EH (cell line): ENCODE data around the gene CSNK1G2.

Source experiments
- DNase-seq: peaks from one replicate; pipeline ENCODE4 v3.0.0-alpha.2; 2015; ENCODE audit warnings: low read depth

Gene CSNK1G2

GRCh38 chr19:1944088-1944915, 3.3 kb downstream of the CSNK1G2 start:
- DNase-seq: no peak

- DNase-seq: no peak
Observed at GRCh38 chr19:1944916-1945561, 4.1 kb downstream of the CSNK1G2 start.

- DNase-seq: peak; percentile 20
Observed at GRCh38 chr19:1945899-1946298, 4.9 kb downstream of the CSNK1G2 start.

GRCh38 chr19:1947651-1948209, 6.8 kb downstream of the CSNK1G2 start:
- no peak for DNase-seq

GRCh38 chr19:1949304-1950101, 8.5 kb downstream of the CSNK1G2 start:
- DNase-seq: no peak

GRCh38 chr19:1950640-1951039, 9.7 kb downstream of the CSNK1G2 start:
- DNase-seq: no peak

GRCh38 chr19:1952635-1953034, 11.7 kb downstream of the CSNK1G2 start:
- no peak for DNase-seq

GRCh38 chr19:1953037-1953436, 12.1 kb downstream of the CSNK1G2 start:
- no peak for DNase-seq

GRCh38 chr19:1953441-1954094, 12.6 kb downstream of the CSNK1G2 start:
- no peak for DNase-seq

- no peak for DNase-seq
Observed at GRCh38 chr19:1954532-1954933, 13.6 kb downstream of the CSNK1G2 start.

GRCh38 chr19:1955171-1956121, 14.5 kb downstream of the CSNK1G2 start:
- no peak for DNase-seq

- no peak for DNase-seq
Observed at GRCh38 chr19:1956122-1956494, 15.1 kb downstream of the CSNK1G2 start.

GRCh38 chr19:1956868-1957492, 16.0 kb downstream of the CSNK1G2 start:
- no peak for DNase-seq

- DNase-seq: no peak
Observed at GRCh38 chr19:1957562-1958248, 16.7 kb downstream of the CSNK1G2 start.

- no peak for DNase-seq
Observed at GRCh38 chr19:1959928-1960589, 19.1 kb downstream of the CSNK1G2 start.

GRCh38 chr19:1961000-1961883, 20.3 kb downstream of the CSNK1G2 start:
- DNase-seq: no peak

GRCh38 chr19:1962674-1963073, 21.7 kb downstream of the CSNK1G2 start:
- no peak for DNase-seq

GRCh38 chr19:1967087-1967608, 26.2 kb downstream of the CSNK1G2 start:
- DNase-seq: no peak
